Coronary artery (tissue), 2 donors: ENCODE data around the gene TIA1.
"Not testable (repeated sequence)": the region's sequence is repeated elsewhere in the genome, so short reads cannot be mapped to it uniquely, and the experiment has no call there.

Experiments used
- DNase-seq: peaks from one replicate; pipeline ENCODE4 v3.0.0-alpha.2; 2017; ENCODE audit warnings: low spot score
- H3K27ac ChIP-seq, 2 donors: fragments of 200-600 bp; sonication (generic); one replicate each; pipeline ENCODE4 v1.5.1; 2016 to 2019
- H3K4me3 ChIP-seq: fragments of 200-600 bp; sonication (generic); 2 replicates; pipeline ENCODE4 v1.5.1; 2016; ENCODE audit warnings: mild to moderate bottlenecking, moderate library complexity
- TF ChIP-seq, protein P1 (sequence below): fragments of 200-600 bp; sonication (generic); IDR thresholded peaks from one replicate; pipeline ENCODE4 v1.5.1; 2019; ENCODE audit warnings: antibody characterized with exemption

TIA1 gene

DNA sequence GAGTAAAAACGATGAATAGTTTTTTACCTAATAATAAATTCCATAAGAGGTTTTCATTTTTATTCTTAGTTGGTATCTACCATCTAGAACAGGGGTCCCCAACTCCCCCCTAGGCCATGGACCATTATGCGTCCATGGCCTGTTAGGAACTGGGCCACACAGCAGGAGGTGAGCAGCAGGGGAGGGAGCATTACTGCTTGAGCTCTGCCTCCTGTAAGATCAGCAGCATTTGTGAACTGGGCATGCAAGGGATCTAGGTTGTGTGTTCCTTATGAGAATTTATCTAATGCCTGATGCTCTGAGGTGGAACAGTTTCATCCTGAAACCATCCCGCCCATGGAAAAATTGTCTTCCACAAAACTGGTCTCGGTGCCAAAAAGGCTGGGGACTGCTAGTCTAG lies 5.9 kb downstream of the TIA1 start:
- DNase-seq, result no peak
- no peak overlapping the region for H3K4me3 ChIP-seq
- TF ChIP-seq, protein P1, sequence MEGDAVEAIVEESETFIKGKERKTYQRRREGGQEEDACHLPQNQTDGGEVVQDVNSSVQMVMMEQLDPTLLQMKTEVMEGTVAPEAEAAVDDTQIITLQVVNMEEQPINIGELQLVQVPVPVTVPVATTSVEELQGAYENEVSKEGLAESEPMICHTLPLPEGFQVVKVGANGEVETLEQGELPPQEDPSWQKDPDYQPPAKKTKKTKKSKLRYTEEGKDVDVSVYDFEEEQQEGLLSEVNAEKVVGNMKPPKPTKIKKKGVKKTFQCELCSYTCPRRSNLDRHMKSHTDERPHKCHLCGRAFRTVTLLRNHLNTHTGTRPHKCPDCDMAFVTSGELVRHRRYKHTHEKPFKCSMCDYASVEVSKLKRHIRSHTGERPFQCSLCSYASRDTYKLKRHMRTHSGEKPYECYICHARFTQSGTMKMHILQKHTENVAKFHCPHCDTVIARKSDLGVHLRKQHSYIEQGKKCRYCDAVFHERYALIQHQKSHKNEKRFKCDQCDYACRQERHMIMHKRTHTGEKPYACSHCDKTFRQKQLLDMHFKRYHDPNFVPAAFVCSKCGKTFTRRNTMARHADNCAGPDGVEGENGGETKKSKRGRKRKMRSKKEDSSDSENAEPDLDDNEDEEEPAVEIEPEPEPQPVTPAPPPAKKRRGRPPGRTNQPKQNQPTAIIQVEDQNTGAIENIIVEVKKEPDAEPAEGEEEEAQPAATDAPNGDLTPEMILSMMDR, result no peak
- H3K27ac ChIP-seq, result no peak overlapping the region

DNA sequence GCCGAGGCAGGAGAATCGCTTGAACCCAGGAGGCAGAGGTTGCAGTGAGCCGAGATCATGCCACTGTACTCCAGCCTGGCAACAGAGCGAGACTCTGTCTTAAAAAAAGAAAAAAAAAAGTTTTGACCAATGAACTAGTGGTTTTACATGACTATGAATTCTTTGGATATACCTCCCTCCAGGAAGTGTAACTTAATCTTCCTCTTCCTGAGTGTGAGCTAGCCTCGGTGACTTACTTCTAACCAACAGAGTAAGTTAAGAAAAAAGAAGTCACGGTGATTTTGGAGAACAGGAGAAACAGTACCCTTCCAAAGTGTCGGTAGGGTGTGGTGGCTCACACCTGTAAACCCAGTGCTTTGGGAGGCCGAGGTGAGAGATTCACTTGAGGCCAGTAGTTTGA lies 7.1 kb downstream of the TIA1 start:
- no peak for DNase-seq
- Histone ChIP-seq H3K4me3 (no peak overlapping the region), H3K27ac (no peak overlapping the region)
- TF ChIP-seq, protein P1, result no peak

DNA sequence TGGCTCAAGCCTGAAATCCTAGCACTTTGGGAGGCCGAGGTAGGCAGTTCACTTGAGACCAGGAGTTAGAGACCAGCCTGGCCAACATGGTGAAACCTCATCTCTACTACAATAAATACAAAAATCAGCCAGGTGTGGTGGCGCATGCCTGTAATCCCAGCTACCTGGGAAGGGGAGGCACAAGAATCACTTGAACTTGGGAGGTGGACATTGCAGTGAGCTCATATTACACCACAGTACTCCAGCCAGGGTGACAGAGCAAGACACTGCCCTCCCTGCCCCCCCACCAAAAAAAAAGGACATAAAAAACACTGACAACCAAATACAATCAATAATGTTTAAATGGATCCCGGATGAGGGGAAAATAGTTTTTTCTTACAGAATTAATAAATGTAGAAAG lies 7.8 kb downstream of the TIA1 start:
- H3K27ac ChIP-seq, result no peak overlapping the region

DNA sequence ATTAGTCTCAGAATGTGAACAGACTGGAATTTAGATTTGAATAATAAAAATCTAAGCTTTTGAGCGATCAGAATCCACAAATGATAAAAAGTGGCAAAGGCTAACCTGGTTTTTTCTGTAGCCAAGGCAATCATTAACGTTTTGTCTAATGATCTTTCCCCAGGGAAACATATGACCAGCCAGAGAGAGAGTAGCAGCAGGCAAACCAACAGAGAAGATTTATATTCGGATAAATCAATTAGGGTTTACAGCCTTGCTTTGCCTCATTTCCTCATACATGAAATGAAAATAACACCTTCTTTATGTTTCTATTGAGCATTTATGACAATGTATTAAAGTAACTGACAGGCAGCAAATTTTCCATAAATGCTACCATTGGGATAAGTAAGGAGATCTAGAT lies 14.5 kb downstream of the TIA1 start:
- TF ChIP-seq, protein P1, result no peak
- no peak for DNase-seq
- Histone ChIP-seq H3K27ac (no peak overlapping the region), H3K4me3 (no peak overlapping the region)

More for the DNA sequence above, 7.8 kb downstream of the TIA1 start:
- TF ChIP-seq, protein P1, result no peak
- no peak for DNase-seq
- no peak overlapping the region for H3K4me3 ChIP-seq

DNA sequence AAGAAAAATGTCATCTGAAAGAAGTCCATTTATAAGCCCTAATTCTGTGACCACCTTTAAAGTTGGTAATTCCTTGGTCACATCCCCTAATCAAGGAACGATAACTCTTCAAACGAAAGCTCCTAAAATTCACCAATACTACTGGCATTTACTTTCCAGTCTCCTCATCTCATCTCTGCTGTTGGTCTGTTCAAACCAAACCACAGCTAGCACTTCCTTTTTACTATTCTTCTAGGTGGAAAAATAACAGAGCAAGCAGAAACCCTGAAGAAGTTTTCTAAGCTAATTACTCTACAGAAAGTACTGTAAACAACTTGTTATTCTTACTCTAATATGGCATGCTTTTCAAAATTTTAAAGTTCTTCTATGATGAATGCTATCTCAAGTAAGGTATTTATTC lies 21.6 kb downstream of the TIA1 start:
- H3K4me3 ChIP-seq, result no peak overlapping the region
- DNase-seq, result no peak
- TF ChIP-seq, protein P1, result no peak
- no peak overlapping the region for H3K27ac ChIP-seq

DNA sequence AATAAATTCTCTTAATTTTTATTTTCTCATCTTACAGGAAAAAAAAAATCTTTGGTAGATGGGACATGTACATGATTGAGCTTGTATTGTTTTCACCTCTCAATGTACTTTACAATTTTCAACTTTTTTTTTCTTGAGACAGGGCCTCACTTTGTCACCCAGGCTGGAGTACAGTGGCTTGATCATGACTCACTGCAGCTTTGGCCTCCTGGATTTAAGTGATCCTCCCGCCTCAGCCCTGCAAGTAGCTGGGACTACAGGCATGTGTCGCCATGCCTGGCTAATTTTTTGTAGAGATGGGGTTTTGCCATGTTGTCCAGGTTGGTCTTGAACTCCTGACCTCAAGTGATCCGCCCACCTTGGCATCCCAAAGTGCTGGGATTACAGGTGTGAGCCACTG lies 25.1 kb downstream of the TIA1 start:
- not testable (repeated sequence) for DNase-seq, H3K4me3 ChIP-seq, H3K27ac ChIP-seq

DNA sequence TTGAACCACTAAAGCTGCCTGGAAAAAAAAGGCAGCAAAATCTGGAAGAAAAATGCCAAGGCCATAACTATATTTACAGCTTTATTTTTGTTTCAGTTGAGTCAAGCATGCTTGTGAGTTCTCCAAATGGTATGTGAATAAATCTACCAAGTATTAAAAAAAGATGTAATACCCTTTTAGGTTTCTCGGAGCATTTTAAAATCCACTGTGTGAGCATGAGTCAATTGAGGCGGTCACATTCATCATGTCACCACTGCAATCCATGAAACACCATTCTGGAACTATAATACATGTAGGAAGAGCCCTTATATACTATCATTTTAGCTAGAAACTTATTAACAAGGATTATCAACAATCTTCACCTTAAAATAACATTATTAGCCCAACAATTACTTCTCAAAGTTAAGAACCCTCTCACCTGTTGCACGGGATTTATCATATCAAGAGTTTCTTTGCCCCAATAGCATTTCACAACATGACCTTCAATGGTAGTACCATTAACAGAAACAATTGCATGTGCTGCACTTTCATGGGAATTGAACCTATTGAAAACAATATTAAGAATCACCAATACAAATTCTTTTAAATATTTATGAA lies 33.4 kb downstream of the TIA1 start:
- no peak for DNase-seq
- Histone ChIP-seq H3K27ac (no peak overlapping the region), H3K4me3 (no peak overlapping the region)
- TF ChIP-seq, protein P1, result no peak

DNA sequence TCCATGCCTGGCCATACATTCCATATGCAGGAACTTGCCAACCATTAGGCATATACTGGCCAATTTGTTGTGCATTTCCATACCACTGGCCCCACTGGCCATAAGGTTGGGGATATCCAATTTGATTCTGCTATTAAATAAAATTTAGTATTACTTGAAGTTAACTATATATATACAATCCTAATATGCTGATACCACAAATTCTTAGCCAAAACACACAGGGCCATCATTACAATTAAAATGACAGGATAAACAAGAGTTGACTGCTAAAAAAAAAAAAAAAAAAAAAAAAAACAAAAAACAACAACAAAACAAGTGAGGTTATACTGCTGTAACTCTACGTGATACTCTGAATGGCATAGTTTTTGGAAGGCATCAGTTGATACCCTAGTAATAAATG lies 34.1 kb downstream of the TIA1 start:
- TF ChIP-seq, protein P1, result no peak

More for the DNA sequence above, 34.1 kb downstream of the TIA1 start:
- Histone ChIP-seq H3K4me3 (no peak overlapping the region), H3K27ac (no peak overlapping the region)
- DNase-seq, result no peak
